Rectal smooth muscle tissue (tissue), 1 donor: Measurements from ENCODE around the gene TYR.
"Not testable (repeated sequence)": the region's sequence is repeated elsewhere in the genome, so short reads cannot be mapped to it uniquely, and the experiment has no call there.

Experiments used
- H3K27ac ChIP-seq: one replicate; pipeline ENCODE4 v1.7.0; 2013; ENCODE audit warnings: low read depth, low read length, inconsistent platforms
- H3K27me3 ChIP-seq: one replicate; pipeline ENCODE4 v1.7.0; 2013; ENCODE audit warnings: low read length; ENCODE audit not compliant: control insufficient read depth, insufficient read depth
- H3K36me3 ChIP-seq: one replicate; pipeline ENCODE4 v1.7.0; 2013; ENCODE audit warnings: low read length; ENCODE audit not compliant: control insufficient read depth, insufficient read depth
- H3K4me1 ChIP-seq: one replicate; pipeline ENCODE4 v1.7.0; 2013; ENCODE audit warnings: low read length; ENCODE audit not compliant: control insufficient read depth, insufficient read depth
- H3K4me3 ChIP-seq: one replicate; pipeline ENCODE4 v1.7.0; 2013; ENCODE audit warnings: low read length
- H3K9ac ChIP-seq: one replicate; pipeline ENCODE4 v1.7.0; 2013; ENCODE audit warnings: low read length

TYR gene

GRCh38 chr11:89201138-89201537 is 23.5 kb downstream of the TYR start:
- Histone ChIP-seq H3K9ac (no peak overlapping the region), H3K4me3 (no peak overlapping the region)

GRCh38 chr11:89203814-89204213 is 26.1 kb downstream of the TYR start:
- Histone ChIP-seq H3K36me3 (no peaks in the 10 kb centered on the region), H3K4me1 (no peaks in the 10 kb centered on the region), H3K9ac (no peak overlapping the region), H3K27me3 (no peaks in the 10 kb centered on the region), H3K27ac (no peak overlapping the region), H3K4me3 (no peak overlapping the region)

More at GRCh38 chr11:89201138-89201537, 23.5 kb downstream of the TYR start:
- no peaks in the 10 kb centered on the region for H3K36me3 ChIP-seq
- H3K27me3 ChIP-seq = no peaks in the 10 kb centered on the region
- H3K4me1 ChIP-seq = no peaks in the 10 kb centered on the region
- no peak overlapping the region for H3K27ac ChIP-seq

- Histone ChIP-seq H3K27ac (no peak overlapping the region), H3K9ac (no peak overlapping the region), H3K36me3 (no peaks in the 10 kb centered on the region), H3K4me1 (no peaks in the 10 kb centered on the region), H3K4me3 (no peak overlapping the region), H3K27me3 (no peaks in the 10 kb centered on the region)
Measured at GRCh38 chr11:89205378-89205777, 27.7 kb downstream of the TYR start.

GRCh38 chr11:89220684-89221339 is 43.1 kb downstream of the TYR start:
- H3K36me3 ChIP-seq = no peaks in the 10 kb centered on the region
- no peaks in the 10 kb centered on the region for H3K4me1 ChIP-seq
- no peak overlapping the region for H3K9ac ChIP-seq
- no peak overlapping the region for H3K4me3 ChIP-seq
- no peaks in the 10 kb centered on the region for H3K27me3 ChIP-seq
- no peak overlapping the region for H3K27ac ChIP-seq

GRCh38 chr11:89235083-89235482 is 57.4 kb downstream of the TYR start:
- Histone ChIP-seq H3K4me3 (no peak overlapping the region), H3K36me3 (no peaks in the 10 kb centered on the region), H3K4me1 (no peaks in the 10 kb centered on the region), H3K9ac (no peak overlapping the region), H3K27me3 (no peaks in the 10 kb centered on the region), H3K27ac (no peak overlapping the region)

- Histone ChIP-seq H3K27ac (no peak overlapping the region), H3K36me3 (no peaks in the 10 kb centered on the region), H3K4me1 (no peaks in the 10 kb centered on the region), H3K4me3 (no peak overlapping the region), H3K9ac (no peak overlapping the region), H3K27me3 (no peaks in the 10 kb centered on the region)
Measured at GRCh38 chr11:89235976-89236375, 58.3 kb downstream of the TYR start.

- not testable (repeated sequence) for H3K4me1 ChIP-seq, H3K27me3 ChIP-seq, H3K9ac ChIP-seq, H3K27ac ChIP-seq, H3K36me3 ChIP-seq, H3K4me3 ChIP-seq
Measured at GRCh38 chr11:89247007-89247406, 69.3 kb downstream of the TYR start.

- Histone ChIP-seq H3K9ac (no peak overlapping the region), H3K4me3 (no peak overlapping the region), H3K36me3 (no peaks in the 10 kb centered on the region), H3K27me3 (no peaks in the 10 kb centered on the region), H3K4me1 (no peaks in the 10 kb centered on the region), H3K27ac (no peak overlapping the region)
Measured at GRCh38 chr11:89249196-89249595, 71.5 kb downstream of the TYR start.

GRCh38 chr11:89261483-89261882 is 83.8 kb downstream of the TYR start:
- H3K27me3 ChIP-seq, H3K9ac ChIP-seq, H3K27ac ChIP-seq, H3K4me3 ChIP-seq, H3K4me1 ChIP-seq, H3K36me3 ChIP-seq: not testable (repeated sequence)

- Histone ChIP-seq H3K4me1 (no peaks in the 10 kb centered on the region), H3K27me3 (no peaks in the 10 kb centered on the region), H3K9ac (no peak overlapping the region), H3K4me3 (no peak overlapping the region), H3K27ac (no peak overlapping the region), H3K36me3 (no peaks in the 10 kb centered on the region)
Measured at GRCh38 chr11:89267660-89268302, 90.1 kb downstream of the TYR start.

GRCh38 chr11:89272540-89273088 is 94.9 kb downstream of the TYR start:
- H3K9ac ChIP-seq, H3K27me3 ChIP-seq, H3K4me1 ChIP-seq, H3K4me3 ChIP-seq, H3K27ac ChIP-seq, H3K36me3 ChIP-seq: not testable (repeated sequence)

GRCh38 chr11:89273220-89273619 is 95.5 kb downstream of the TYR start:
- not testable (repeated sequence) for H3K27ac ChIP-seq, H3K4me1 ChIP-seq, H3K36me3 ChIP-seq, H3K9ac ChIP-seq, H3K4me3 ChIP-seq, H3K27me3 ChIP-seq

- Histone ChIP-seq H3K4me3 (no peak overlapping the region), H3K4me1 (no peaks in the 10 kb centered on the region), H3K36me3 (no peaks in the 10 kb centered on the region), H3K27ac (no peak overlapping the region), H3K27me3 (no peaks in the 10 kb centered on the region), H3K9ac (no peak overlapping the region)
Measured at GRCh38 chr11:89275966-89276365, 98.3 kb downstream of the TYR start.
